Measurements from ENCODE around the gene LRRC75A.
"Not testable (repeated sequence)": the region's sequence is repeated elsewhere in the genome, so short reads cannot be mapped to it uniquely, and the experiment has no call there.

Gene LRRC75A

DNA sequence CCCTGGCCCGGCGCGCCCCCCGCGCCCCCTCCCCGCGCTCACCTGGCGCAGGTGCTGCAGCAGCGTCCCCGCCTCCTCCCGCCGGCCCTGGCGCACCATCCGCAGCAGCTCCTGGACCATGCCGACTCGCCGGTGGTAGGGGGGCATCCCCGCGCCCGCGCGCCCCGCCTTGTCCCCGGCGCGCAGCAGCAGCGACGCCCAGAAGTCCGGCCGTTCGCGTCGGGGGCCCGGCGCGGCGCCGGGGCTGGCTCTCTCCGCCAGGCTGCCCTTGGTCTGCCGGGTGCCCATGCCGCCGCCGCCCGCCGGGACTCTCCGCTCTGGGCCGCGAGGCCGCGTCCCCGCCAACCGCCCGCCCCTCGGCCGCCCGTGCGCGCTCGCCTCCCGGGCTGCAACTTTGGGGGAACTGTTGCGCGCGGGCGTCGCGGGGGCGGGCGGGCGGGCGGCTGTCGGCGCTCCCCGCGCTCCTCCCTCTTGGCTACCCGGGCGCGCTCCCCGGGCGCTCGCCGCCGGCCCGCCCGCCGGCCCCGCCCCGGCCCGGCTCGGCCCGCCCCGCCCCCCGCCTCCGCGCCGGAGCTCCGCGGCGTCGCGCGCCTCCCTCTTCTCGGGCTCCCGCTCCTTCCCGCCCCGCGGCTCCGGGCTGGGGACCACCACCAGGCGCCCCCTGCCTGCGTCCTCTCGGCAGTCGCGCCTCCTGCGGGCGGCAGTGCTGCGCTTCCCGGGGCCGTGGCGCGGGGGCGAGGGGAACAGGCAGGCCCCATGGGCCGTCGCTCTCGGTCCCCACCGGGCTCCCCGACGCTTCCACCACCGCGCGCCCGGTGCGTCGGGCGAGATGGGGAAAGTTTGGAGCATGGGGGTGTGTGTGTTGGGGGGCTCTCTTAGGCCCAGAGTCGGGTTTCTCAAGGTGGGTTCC lies at the start of gene LRRC75A:
Gene LRRC75A, minus strand, starts transcription at position 491 of the 910 bp plus-strand sequence. Its CDS starts 203 bp downstream, at position 288.
- no peak for DNase-seq (ENCODE audit: low read depth, low spot score)

DNA sequence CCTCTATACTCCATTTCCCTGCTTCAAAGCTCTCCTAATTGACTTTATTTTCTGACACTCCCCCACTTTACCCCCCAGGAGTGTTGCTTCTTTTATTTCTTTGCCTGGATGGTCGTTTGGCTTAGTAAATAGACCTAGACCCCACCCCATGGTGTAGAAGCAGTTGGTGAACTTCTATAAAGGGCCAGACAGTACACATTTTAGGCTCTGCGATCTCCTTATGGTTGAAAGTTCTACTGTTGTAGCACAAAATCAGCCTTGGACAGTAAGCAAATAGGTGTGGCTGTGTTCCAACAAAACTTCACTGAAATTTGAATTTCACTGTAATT lies 45.1 kb upstream of the LRRC75A start:
- DNase-seq (ENCODE audit: low read depth, low spot score), result no peak

DNA sequence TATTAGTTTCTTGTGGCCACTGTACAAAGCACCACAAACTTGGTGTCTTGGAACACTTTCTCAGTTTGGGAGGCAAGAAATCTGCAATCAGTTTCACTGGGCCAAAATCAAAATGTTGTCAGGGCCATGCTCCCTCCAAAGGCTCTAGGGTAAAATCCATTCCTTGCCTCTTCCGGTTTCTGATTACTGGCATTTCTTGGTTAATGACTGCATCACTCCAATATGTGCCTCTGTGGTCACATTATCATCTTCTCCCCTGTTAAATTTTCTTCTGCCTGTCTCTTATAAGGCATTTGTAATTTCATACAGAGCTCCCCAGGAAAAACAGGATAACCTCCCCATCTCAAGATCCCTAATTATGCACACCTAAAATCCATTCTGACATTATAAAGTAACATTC lies 42.2 kb upstream of the LRRC75A start:
- no peak for DNase-seq (ENCODE audit: low read depth, low spot score)

DNA sequence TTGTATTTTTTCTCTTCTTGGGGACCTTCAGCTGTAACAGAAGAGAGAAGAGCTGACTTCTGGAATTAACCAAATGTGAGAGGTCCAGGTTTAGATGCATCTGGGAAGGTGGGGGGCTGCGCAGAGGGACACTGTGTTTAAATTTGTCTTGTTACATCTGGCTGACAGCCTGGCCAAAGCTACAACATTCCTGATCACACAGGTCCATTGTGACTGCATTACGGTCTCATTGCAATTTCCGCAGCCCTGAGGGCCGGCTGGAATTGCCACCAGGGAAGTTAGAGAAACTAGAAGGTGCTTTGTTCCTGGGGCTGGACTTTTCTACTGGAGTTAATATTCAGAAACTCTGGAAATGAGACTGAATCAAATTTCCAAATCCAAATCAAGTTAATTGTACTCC lies 37.9 kb upstream of the LRRC75A start:
- no peak for DNase-seq (ENCODE audit: low read depth, low spot score)

DNA sequence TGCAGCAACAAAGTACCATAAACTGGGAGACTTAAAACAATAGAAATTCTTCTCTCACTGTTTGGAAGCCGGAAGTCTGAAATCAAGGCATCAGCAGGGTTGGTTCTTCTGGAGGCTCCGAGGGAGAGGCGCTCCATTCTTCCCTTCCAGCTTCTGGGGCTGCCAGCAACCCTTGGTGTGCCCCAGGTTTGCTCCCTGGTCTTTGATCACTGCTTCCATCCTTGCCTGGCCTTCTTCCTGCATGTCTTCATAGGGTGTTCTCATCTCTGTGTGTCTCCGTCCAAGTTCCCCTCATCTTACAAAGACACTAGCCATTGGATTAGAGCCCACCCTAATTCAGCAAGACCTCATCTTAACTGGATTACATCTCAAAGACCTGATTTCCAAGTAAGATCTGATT lies 35.3 kb upstream of the LRRC75A start:
- no peak for DNase-seq (ENCODE audit: low read depth, low spot score)

DNA sequence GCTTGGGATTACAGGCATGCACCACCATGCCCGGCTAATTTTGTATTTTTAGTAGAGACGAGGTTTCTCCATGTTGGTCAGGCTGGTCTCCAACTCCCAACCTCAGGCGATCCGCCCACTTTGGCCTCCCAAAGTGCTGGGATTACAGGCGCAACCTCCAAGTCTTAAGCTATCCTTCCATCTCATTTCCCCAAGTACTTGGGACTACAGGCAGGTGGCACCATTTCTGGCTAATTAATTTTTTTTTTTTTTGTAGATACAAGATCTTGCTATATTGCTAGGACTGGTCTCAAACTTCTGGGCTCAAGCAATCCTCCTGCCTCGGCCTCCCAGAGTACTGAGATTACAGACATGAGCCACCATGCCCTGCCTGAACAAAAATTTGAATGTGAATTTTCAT lies 33.6 kb upstream of the LRRC75A start:
- DNase-seq (ENCODE audit: low read depth, low spot score), result not testable (repeated sequence)

DNA sequence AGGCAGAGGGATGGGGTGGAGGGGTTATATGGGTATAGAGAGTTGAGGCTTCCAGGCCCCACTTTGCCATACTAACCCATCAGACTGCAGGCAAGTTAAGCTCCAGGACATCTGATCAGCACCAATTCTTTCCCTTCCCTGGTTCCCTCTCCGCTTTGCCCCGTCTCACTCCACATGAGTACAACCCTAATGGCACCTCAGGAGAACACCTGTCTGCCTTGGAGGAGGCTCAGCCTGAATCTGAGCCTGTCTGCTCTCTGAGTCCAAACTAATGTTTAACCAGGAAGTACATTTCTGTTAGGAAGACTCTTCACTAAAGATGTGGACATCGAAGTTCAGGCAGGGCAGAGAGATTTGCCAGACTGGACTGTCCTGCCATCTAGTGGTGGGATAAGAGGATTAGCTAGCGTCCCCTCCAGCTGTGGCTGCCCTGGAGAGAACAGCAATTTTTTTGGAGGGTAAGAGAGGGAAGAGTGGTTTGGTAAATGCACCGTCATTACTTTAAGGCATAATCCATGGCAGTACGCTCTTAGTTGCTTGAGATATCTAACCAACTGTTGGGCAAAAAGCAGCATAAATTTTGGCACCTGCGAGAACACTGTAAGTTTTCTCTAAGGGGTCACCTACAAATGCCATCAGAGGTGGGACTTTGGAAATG lies 29.2 kb upstream of the LRRC75A start:
- no peak for DNase-seq (ENCODE audit: low read depth, low spot score)

DNA sequence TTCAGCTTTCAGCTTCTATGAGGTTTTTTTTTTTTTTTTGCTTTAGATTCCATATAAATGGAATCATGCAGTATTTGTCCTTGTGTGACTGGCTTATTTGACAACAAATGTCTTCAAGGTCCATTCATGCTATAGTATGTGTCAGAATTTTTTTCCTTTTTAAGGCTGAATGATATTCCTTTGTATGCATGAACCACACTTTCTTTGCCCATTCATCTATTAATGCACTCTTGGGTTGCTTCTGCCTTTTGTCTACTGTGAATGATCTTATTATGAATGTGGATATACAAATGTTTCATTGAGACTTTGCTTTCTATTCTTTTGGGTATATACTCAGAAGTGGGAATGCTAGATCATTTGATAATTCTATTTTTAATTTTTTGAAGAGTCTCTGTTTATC lies 27.0 kb upstream of the LRRC75A start:
- DNase-seq (ENCODE audit: low read depth, low spot score), result no peak

DNA sequence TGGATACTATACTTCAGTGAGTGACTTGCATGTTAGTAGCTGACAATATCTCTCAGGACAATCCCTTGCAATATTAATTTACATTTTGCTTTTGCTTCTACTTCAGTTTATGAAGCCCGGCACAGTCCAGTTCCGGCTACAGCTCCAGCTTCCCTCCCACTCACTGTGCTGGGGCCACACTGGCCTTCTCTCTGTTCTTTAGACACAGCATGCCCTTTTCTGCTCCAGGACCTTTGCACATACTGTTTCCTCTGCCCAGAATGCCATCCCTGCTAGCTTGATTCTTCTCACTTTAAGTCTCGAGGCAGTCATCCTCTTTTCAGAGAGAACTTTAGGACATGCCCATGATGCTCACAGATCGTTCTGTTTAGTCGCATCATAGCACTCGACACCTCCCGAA lies 25.5 kb upstream of the LRRC75A start:
- DNase-seq (ENCODE audit: low read depth, low spot score), result no peak

- no peak for DNase-seq (ENCODE audit: low read depth, low spot score)
Observed at GRCh38 chr17:16516594-16517051, 24.6 kb upstream of the LRRC75A start.

DNA sequence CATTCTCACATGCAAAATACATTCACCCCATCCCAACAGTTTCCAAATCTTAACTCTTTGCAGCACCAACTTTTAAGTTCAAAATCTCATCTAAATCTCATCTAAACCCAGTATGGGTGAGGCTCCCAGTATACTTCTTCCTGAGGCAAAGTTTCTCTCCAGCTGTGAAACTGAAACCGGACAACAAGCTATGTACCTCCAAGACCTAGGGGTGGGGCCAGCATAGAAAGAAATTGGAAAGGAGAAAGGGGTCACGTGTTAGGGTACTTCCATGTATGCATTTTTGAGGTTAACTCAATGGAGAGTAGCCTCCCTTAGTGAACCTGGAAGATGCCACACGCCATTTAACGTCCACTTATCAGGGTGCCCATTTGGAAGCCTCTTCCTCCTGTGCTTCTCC lies 23.9 kb upstream of the LRRC75A start:
- no peak for DNase-seq (ENCODE audit: low read depth, low spot score)

DNA sequence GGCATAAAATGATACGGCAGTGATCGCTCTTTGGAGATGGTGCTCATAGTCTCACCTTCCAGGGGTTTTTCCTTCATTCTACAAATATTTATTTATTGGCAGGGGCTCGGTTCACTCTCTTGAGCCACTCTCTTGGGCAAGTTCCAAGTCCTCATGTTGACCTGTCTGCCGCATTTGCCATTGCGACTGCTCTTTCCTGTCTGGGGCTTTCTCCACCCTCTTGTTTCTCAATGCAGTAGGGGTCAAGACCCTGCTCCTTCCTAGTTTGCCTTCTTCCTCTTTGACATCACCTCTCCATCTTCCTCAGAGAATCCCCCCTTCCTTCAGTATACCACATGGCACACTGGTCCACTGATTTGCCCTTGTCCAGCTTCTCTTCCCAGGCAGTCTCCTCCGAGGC lies 21.9 kb upstream of the LRRC75A start:
- DNase-seq (ENCODE audit: low read depth, low spot score), result no peak

DNA sequence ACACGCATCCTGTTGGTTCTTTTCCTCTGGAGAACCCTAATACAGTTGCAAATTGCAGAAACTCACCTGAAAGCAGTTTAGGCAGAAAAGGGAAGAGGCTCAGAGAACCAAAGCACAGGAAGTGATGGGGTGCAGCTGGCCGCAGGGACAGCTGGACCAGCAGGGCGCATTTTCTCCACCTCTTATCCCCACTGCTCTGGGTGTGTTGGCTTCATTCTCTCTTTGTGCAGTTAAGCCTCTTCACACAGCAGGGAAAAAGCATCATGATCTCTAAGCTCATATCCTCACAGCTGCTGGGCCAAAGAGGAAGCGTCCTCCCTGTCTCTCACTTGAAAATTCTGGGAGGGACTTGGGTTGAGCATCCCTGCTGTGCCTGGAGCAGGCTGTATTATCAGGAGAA lies 20.0 kb upstream of the LRRC75A start:
- DNase-seq (ENCODE audit: low read depth, low spot score), result no peak

DNA sequence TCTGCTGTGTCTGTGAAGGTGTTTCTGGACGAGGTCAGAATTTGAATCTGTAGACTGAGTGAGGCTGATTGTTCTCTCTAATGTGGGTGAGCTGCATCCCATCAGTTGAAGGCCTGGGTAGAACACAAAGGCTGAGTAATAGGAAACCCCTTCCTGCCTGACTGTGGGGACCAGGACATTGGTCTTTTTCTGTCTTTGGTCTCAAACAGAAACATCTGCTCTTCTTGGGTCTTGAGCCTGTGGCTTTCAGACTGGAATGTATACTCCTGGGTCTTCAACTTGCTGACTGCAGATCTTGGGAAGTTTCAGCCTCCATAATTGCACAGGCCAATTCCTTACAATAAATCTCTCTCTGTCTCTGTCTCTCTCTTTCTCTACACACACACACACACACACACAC lies 19.6 kb upstream of the LRRC75A start:
- DNase-seq (ENCODE audit: low read depth, low spot score), result no peak

- no peak for DNase-seq (ENCODE audit: low read depth, low spot score)
Observed at GRCh38 chr17:16507918-16508533, 16.0 kb upstream of the LRRC75A start.

GRCh38 chr17:16506188-16506587 lies 14.2 kb upstream of the LRRC75A start:
- DNase-seq (ENCODE audit: low read depth, low spot score), result no peak

GRCh38 chr17:16504984-16505383 lies 13.0 kb upstream of the LRRC75A start:
- no peak for DNase-seq (ENCODE audit: low read depth, low spot score)

DNA sequence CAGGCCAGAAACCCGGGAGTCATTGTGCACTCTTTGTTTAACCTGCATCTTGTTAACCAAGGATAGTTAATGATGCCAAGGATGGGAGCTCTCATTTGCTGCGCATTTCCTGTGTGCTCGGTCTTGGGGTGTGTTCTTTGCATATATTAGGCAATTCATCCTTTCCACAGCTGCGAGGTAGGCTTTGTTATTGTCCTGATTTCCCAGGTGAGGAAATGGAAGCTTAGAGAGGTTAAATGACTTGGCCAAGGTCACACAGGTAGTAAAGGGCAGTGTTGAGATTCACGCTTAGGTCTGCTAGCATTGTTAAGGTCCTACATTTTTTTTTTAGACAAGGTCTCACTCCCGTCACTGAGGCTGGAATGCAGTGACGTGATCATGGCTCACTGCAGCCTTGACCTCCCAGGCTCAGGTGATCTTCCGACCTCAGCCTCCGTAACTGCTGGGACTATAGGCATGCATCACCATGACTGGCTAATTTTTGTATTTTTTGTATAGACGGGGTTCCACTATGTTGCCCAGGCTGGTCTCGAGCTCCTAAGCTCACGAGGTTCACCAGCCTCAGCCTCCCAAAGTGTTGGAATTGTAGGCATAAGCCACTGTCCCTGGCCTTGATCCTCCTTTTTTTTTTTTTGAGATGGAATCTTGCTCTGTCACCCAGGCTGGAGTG lies 5.0 kb upstream of the LRRC75A start:
- DNase-seq (ENCODE audit: low read depth, low spot score), result no peak

DNA sequence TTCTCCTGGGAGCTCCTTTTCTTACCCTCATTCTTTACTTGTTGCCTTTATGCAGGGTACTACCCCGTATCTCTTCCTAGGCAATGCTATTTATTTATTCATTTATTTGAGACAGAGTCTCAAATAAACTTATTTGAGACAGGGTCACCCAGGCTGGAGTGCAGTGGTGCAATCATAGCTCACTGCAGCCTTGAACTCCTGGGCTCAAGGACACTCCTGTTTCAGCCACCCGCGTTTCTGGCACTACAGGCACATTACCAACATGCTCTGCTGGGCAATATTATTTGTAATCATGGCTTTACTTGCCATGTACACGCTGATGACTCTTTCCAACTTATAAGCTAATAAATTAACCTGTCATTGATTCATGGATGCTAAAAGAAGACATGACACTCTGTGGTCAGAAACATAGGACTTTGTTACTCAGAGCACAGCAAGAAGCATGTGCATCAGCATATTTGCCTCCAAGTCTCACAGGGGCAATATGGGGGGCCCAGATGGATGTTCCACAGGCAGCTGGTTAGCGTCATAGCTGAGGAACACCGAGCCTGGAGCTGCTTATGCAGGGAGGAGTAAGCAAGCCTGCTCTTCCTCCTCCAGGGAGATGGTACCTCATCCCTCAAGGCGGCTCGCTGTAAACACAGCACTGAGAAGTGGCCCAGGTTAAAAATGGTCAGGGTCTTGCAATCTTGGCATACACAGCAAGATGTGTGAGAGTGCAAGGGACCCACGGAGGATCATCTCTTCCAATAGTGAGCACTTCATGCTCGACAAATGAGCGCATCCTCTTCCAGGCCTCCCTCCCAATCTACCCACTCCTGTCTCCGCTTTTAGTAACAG lies 4.2 kb upstream of the LRRC75A start:
- no peak for DNase-seq (ENCODE audit: low read depth, low spot score)

DNA sequence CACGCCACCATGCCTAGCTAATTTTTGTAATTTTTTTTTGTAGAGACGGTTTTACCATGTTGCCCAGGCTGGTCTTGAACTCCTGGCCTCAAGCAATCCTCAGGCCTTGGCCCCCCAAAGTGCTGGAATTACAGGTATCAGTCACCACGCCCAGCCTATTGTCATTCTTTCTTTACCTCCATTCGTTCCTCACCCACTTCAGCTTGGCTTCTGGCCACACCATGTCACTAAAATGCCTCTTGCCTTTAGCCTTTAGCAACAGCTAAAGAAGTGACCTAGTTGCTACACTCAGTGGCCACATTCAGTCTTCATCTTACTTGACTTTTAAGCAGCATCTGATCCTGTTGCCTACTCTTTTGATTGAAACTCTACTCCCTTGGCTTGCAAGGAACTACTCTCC lies 3.6 kb upstream of the LRRC75A start:
- DNase-seq (ENCODE audit: low read depth, low spot score), result no peak

- DNase-seq (ENCODE audit: low read depth, low spot score), result no peak
Observed at GRCh38 chr17:16494059-16494458, 2.1 kb upstream of the LRRC75A start.
